ENCODE results near the gene HDAC11.
"Not testable (repeated sequence)": the region's sequence is repeated elsewhere in the genome, so short reads cannot be mapped to it uniquely, and the experiment has no call there.

The HDAC11 gene

DNA sequence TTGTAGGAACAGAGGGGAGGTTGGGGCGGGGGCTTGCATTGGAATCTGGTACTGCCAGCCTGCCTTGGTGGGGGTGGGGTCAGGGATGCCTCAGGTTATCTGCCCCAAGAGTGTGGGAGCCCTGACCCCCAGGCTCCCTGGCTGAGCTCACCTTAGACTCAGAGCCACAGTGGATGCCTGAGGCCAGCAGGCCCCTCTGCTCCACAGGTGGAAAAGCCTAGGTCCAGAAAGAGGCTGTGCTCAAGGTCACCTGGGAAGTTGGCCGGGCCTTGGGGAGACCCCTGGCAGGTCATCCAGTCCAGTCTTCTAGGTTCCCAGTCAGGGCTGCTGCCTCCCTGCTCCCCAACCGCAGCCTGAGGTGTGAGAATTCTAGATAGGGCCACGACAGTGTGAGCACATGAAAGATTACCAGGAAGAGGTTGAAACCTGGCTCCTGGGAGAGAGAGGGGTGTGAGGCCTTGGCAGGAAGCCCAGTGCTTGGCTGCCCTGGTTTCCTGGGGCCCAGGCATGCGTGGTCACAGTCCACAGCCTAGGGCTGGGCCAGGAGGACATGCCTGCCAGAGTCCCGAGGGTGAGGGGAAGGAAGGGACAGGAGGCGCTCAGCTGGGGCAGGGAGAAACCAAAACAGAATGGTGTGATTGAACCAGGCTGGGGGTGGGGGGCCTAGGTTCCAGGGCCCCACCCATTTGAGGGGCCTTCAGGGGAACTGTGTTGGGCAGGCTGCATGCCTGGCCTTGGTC is 4.9 kb downstream of the HDAC11 start:
- no peak overlapping the region for H3K27ac ChIP-seq (ENCODE audit: low read depth, low read length)
- no peaks in the 10 kb centered on the region for H3K27me3 ChIP-seq (ENCODE audit: control insufficient read depth in 1 of 2, insufficient read depth in 2 of 2, low read length in 2 of 2)
- H3K4me1 ChIP-seq (ENCODE audit: insufficient read depth, low read length): peaks cover 17% of the 10 kb centered on the region

DNA sequence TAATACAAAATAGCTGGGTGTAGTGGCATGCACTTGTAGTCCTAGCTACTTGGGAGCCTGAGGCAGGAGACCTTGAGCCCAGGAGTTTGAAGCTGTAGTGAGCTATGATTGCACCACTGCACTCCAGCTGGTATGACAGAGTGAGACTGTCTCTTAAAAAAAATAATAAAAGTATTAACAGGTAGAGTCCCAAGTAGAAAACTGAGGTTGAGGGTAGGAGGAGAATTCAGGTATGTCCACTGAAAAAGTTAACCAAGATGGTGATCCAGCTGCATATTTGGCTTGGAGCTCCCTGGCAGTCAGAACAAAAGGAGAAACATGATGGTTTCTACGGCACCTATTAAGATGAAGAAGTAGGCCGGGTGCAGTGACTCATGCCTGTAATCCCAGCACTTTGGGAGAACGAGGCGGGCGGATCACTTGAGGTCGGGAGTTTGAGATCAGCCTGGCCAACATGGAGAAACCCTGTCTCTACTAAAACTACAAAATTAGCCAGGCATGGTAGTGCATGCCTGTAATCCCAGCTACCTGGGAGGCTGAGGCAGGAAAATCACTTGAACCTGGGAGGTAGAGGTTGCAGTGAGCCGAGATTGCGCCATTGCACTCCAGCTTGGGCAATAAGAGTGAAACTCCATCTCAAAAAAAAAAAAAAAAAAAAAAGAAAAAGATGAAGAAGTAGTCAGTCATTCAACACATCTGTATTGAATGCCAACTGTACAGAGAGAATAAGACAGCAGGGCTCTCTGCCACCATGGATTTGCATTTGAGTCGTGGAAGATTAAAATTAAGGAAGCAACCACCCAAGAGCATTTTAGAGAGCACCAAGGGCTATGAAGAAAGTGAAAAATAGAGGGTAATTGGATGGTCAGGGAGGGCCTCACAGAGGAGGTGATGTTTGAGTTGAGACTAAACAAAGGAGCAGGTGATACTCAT is 5.8 kb downstream of the HDAC11 start:
- not testable (repeated sequence) for H3K4me3 ChIP-seq (ENCODE audit: low read depth in 1 of 2, low read length in 2 of 2); H3K9ac ChIP-seq (ENCODE audit: low read length); H3K27me3 ChIP-seq (ENCODE audit: control insufficient read depth in 1 of 2, insufficient read depth in 2 of 2, low read length in 2 of 2); H3K27ac ChIP-seq (ENCODE audit: low read depth, low read length); H3K9me3 ChIP-seq (ENCODE audit: low read length); H3K36me3 ChIP-seq (ENCODE audit: insufficient read depth, low read length)
- peaks cover 14% of the 10 kb centered on the region for H3K4me1 ChIP-seq (ENCODE audit: insufficient read depth, low read length)

More for the DNA sequence above, 4.9 kb downstream of the HDAC11 start:
- H3K4me3 ChIP-seq (ENCODE audit: low read depth in 1 of 2, low read length in 2 of 2): no peak overlapping the region
- H3K9me3 ChIP-seq (ENCODE audit: low read length): no peaks in the 10 kb centered on the region
- no peak overlapping the region for H3K9ac ChIP-seq (ENCODE audit: low read length)
- H3K36me3 ChIP-seq (ENCODE audit: insufficient read depth, low read length): no peaks in the 10 kb centered on the region

DNA sequence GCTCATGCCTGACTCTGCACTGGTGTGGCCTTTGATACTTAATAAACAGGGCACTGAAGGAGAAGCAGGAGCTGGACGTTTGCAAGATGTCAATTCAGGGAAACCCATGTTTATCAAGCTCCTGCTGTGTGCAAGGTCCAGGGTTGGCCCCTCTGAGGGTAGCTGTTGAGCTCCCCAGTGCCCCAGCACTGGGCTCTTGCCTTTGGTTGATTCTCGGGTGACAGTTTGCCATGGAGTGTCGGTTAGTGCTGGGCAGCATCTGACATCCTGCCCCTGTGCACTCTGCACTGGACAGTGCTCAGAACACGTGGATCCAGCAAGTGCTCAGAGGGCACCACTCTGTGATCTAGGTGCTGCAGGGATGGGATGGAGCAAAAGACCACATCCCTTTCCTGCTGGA is 7.3 kb downstream of the HDAC11 start:
- Histone ChIP-seq H3K36me3 (ENCODE audit: insufficient read depth, low read length) (no peaks in the 10 kb centered on the region), H3K27ac (ENCODE audit: low read depth, low read length) (no peak overlapping the region), H3K27me3 (ENCODE audit: control insufficient read depth in 1 of 2, insufficient read depth in 2 of 2, low read length in 2 of 2) (no peaks in the 10 kb centered on the region)

DNA sequence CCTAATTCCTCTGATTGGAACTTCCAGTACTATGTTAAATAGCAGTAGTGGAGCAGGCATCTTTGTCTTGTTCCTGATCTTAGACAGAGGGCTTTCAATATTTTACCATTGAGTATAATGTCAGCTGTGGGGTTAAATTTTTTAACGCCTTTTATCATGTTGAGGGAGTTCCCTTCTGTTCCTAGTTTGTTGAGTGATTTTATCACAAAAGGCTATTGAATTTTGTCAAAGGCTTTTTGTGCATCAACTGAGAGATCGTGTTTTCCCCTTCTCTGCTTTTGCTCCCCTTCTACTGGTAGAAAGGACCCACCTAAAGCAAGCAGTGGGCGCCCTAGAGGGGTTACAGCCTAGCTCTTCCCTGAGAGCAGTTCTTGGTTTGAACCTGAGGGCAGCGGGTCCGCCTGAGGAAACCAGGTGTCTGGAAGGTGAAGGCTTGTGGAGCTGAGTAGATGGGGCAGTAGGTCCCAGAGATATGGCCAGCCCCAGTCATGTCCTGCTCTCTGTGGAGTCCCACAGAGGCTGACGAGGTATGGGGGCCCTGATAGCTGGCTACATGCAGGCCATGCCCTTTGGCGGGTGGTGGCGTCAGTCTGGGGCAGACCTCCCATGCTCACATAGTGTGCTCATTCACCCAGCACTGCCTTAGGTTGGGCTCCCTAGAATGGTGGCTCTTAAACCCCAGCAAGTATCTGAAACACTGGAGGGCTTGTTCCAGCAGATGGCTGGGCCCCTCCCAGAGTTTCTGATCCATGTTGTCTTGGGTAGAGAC is 11.3 kb downstream of the HDAC11 start:
- H3K36me3 ChIP-seq (ENCODE audit: insufficient read depth, low read length): no peaks in the 10 kb centered on the region
- H3K9me3 ChIP-seq (ENCODE audit: low read length): no peaks in the 10 kb centered on the region
- no peak overlapping the region for H3K27ac ChIP-seq (ENCODE audit: low read depth, low read length)
- H3K27me3 ChIP-seq (ENCODE audit: control insufficient read depth in 1 of 2, insufficient read depth in 2 of 2, low read length in 2 of 2): no peaks in the 10 kb centered on the region
- H3K4me3 ChIP-seq (ENCODE audit: low read depth in 1 of 2, low read length in 2 of 2): no peak overlapping the region
- no peak overlapping the region for H3K9ac ChIP-seq (ENCODE audit: low read length)
- peaks cover 5% of the 10 kb centered on the region for H3K4me1 ChIP-seq (ENCODE audit: insufficient read depth, low read length)

More for the DNA sequence above, 7.3 kb downstream of the HDAC11 start:
- H3K9me3 ChIP-seq (ENCODE audit: low read length): no peaks in the 10 kb centered on the region
- H3K4me1 ChIP-seq (ENCODE audit: insufficient read depth, low read length): peaks cover 9% of the 10 kb centered on the region
- no peak overlapping the region for H3K4me3 ChIP-seq (ENCODE audit: low read depth in 1 of 2, low read length in 2 of 2)
- H3K9ac ChIP-seq (ENCODE audit: low read length): no peak overlapping the region

DNA sequence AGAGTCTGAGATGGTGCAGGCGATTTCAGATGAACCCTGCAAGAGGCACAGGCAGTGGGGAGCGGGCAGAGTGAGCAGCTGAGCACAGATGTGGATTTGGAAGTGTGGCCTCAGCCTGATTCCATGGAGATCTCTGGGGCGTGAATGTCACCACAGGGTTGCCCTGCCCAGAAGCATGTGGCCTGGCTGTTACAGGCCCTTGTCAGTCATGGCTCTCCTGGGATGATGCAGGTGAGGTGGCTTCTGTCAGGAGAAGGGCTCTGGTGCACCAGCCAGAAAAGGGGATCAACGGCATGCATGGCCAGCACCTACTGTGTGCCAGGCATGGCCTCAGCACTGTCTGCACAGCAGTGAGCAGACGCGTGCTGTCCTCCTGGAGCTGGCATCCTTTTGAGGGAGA is 11.9 kb downstream of the HDAC11 start:
- no peaks in the 10 kb centered on the region for H3K36me3 ChIP-seq (ENCODE audit: insufficient read depth, low read length)
- H3K9me3 ChIP-seq (ENCODE audit: low read length): no peaks in the 10 kb centered on the region
- H3K9ac ChIP-seq (ENCODE audit: low read length): no peak overlapping the region
- no peaks in the 10 kb centered on the region for H3K27me3 ChIP-seq (ENCODE audit: control insufficient read depth in 1 of 2, insufficient read depth in 2 of 2, low read length in 2 of 2)
- peaks cover 12% of the 10 kb centered on the region for H3K4me1 ChIP-seq (ENCODE audit: insufficient read depth, low read length)
- no peak overlapping the region for H3K27ac ChIP-seq (ENCODE audit: low read depth, low read length)
- no peak overlapping the region for H3K4me3 ChIP-seq (ENCODE audit: low read depth in 1 of 2, low read length in 2 of 2)

DNA sequence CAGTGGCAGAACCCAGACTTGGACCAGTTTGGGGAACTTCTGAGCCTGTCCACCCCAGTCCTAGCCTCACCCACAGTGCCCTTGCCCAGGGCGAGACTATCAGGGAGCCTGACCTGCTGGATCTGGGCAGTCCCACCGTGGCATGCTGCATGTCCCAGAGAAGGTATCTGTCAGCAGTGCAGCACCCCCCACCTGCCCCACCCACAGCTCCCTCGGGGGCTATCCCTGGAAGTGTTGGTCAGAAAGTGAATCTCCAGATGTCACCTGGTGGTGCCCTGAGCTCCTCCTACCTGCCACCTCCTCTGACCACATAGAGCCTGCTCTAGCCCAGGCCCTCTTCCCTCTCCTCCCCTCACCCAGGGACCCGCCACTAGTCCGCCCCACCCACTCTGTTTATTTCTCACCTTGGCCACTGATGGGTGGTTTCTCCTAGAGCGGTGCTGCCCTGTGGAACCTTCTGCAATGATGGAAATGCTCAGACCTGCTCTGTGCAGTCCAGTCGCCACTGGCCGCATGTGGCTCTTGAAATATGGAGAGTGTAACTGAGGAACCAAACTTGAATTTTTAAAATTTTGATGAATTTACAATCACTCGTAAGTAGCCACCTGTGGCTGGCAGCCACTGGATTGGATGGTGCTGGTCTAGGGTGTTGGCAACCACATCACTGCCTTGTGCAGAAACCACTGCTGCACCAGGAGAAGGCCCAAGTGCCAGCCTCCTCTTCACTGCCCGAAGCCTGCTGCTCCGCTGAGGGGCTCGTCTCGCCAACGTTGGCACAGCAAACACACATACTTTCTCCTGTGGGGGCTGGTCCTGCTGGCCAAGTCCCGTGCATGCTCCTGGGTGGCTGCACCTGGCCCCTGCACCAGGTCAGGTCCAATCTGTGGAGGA is 13.1 kb downstream of the HDAC11 start:
- Histone ChIP-seq H3K27ac (ENCODE audit: low read depth, low read length) (no peak overlapping the region), H3K27me3 (ENCODE audit: control insufficient read depth in 1 of 2, insufficient read depth in 2 of 2, low read length in 2 of 2) (no peaks in the 10 kb centered on the region), H3K9ac (ENCODE audit: low read length) (no peak overlapping the region), H3K36me3 (ENCODE audit: insufficient read depth, low read length) (no peaks in the 10 kb centered on the region), H3K9me3 (ENCODE audit: low read length) (no peaks in the 10 kb centered on the region), H3K4me1 (ENCODE audit: insufficient read depth, low read length) (peaks cover 13% of the 10 kb centered on the region), H3K4me3 (ENCODE audit: low read depth in 1 of 2, low read length in 2 of 2) (no peak overlapping the region)

DNA sequence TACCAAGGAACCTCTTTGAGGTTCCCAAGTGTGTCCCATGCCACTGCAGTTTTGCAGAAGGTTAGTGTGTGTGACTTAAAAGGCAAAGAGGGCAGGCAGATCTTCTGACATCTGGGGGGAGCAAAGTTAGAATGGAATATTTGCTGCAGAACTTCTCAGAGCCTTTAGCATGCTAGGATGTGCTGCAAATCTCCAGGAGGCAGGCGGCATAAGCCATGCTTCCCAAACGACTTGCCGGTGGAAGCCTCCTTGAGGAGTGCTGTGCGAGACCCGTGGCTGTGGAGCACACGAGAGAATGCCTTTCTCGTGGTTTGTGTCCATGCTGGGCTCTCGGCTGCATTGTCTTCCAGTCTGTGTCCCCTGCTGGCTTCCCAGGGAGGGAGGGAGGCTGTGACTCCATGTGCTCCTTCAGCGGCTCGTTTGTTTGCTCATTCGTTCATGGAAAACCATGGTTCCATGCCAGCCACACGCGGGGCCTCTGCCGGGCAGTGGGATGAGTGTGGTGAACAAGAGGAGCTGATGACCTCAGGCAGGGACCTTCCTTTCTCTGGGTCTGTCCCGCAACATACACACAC is 13.8 kb downstream of the HDAC11 start:
- Histone ChIP-seq H3K9me3 (ENCODE audit: low read length) (no peaks in the 10 kb centered on the region), H3K27me3 (ENCODE audit: control insufficient read depth in 1 of 2, insufficient read depth in 2 of 2, low read length in 2 of 2) (no peaks in the 10 kb centered on the region), H3K9ac (ENCODE audit: low read length) (no peak overlapping the region), H3K4me3 (ENCODE audit: low read depth in 1 of 2, low read length in 2 of 2) (no peak overlapping the region), H3K4me1 (ENCODE audit: insufficient read depth, low read length) (peaks cover 13% of the 10 kb centered on the region), H3K36me3 (ENCODE audit: insufficient read depth, low read length) (no peaks in the 10 kb centered on the region), H3K27ac (ENCODE audit: low read depth, low read length) (no peak overlapping the region)

DNA sequence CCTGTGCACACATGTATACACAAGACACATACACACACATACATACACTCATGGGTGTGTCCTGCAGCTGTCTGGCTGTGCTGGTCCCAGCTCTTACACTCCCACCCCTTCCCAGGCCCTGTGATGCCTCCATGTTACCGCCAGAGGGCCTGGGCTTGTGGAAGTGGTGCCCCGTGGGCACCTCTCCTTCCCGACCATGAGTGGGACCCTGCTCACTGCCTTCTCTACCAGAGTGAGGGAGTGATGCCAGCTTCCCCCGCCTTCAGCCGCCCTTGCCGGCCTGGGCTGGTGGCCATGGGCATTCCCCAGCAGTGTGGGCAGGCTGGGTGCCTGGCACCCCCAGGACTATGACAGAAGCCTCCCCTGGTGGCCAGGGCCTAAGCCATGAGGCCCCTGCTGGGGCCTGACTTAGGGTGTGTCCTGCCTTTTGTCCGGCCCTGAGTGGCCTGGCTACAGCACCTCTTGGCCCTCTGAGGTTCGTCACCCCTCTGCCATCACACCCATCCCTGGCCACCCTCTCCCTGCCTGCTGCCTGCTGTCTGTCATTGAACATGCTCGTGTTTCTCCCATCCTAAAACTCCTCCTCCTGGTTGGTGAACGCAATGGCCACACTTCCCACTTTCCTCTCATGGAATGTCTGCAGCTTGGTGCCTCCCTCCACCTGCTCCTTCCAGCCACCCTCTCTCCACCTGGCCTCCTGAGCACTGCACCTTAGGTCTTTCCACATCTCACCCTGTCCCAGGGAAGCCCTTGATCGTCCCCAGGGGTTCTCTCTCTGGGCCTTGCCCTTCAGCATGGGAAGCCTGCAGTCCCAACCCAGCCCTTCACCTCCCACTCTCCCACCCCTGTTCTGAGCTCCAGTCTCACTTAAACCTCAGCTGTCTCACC is 14.6 kb downstream of the HDAC11 start:
- H3K27me3 ChIP-seq (ENCODE audit: control insufficient read depth in 1 of 2, insufficient read depth in 2 of 2, low read length in 2 of 2): no peaks in the 10 kb centered on the region
- H3K9ac ChIP-seq (ENCODE audit: low read length): no peak overlapping the region
- H3K4me3 ChIP-seq (ENCODE audit: low read depth in 1 of 2, low read length in 2 of 2): no peak overlapping the region
- no peaks in the 10 kb centered on the region for H3K36me3 ChIP-seq (ENCODE audit: insufficient read depth, low read length)
- peaks cover 13% of the 10 kb centered on the region for H3K4me1 ChIP-seq (ENCODE audit: insufficient read depth, low read length)
- no peak overlapping the region for H3K27ac ChIP-seq (ENCODE audit: low read depth, low read length)
- no peaks in the 10 kb centered on the region for H3K9me3 ChIP-seq (ENCODE audit: low read length)

DNA sequence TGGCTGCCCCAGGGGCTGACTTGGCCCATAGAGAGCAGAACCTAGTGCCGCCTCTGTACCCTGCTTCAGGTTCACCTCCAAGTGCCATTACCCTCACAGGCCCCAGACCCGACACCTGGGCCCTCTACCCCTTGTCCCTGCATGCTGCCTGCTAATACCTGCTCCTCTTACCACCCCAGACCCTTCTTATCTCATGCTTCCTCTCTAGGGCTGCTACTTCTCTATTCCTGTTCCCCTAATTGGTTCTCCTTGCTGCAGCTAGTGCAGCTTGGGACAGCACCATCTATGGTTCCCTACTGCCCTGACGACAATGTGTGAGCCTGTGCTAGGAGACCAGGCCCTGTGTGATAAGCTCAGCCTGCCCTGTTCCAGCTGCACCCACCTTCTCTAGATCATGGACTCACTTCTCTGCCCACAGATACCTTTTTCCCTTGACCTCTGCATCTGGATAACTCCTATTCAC is 15.3 kb downstream of the HDAC11 start:
- H3K36me3 ChIP-seq (ENCODE audit: insufficient read depth, low read length): no peaks in the 10 kb centered on the region
- no peaks in the 10 kb centered on the region for H3K27me3 ChIP-seq (ENCODE audit: control insufficient read depth in 1 of 2, insufficient read depth in 2 of 2, low read length in 2 of 2)
- no peak overlapping the region for H3K4me3 ChIP-seq (ENCODE audit: low read depth in 1 of 2, low read length in 2 of 2)
- H3K9me3 ChIP-seq (ENCODE audit: low read length): no peaks in the 10 kb centered on the region
- peaks cover 13% of the 10 kb centered on the region for H3K4me1 ChIP-seq (ENCODE audit: insufficient read depth, low read length)
- no peak overlapping the region for H3K9ac ChIP-seq (ENCODE audit: low read length)
- no peak overlapping the region for H3K27ac ChIP-seq (ENCODE audit: low read depth, low read length)
